HepG2 (cell line): Measurements from ENCODE around the gene LTV1.
"Not testable (repeated sequence)": the region's sequence is repeated elsewhere in the genome, so short reads cannot be mapped to it uniquely, and the experiment has no call there.

Source experiments
- ADNP ChIP-seq: sonication (generic); formaldehyde crosslinking; IDR thresholded peaks from 2 replicates; pipeline ENCODE4 v1.4.0; 2020; ENCODE audit warnings: missing genetic modification reagents
- CTCF ChIP-seq: sonication (generic); formaldehyde crosslinking; IDR thresholded peaks from 2 replicates; pipeline ENCODE4 v1.5.0; 2020; ENCODE audit warnings: mild to moderate bottlenecking, missing genetic modification reagents, moderate library complexity
- NFE2 ChIP-seq: sonication (generic); formaldehyde crosslinking; IDR thresholded peaks from 2 replicates; pipeline ENCODE4 v1.4.0; 2020; ENCODE audit warnings: missing genetic modification reagents
- POLR2AphosphoS5 ChIP-seq: IDR thresholded peaks from 2 replicates; pipeline ENCODE4 v1.6.1; 2012; ENCODE audit warnings: low read depth, low read length
- PREB ChIP-seq: sonication (generic); formaldehyde crosslinking; IDR thresholded peaks from 2 replicates; pipeline ENCODE4 v1.4.0; 2020; ENCODE audit warnings: missing genetic modification reagents
- SNAPC5 ChIP-seq: sonication (generic); formaldehyde crosslinking; IDR thresholded peaks from 2 replicates; pipeline ENCODE4 v1.8.1; 2023; ENCODE audit warnings: mild to moderate bottlenecking, missing genetic modification reagents, borderline replicate concordance

- TF ChIP-seq NFE2; SNAPC5 (CRISPR knock-in tag); POLR2AphosphoS5; PREB; CTCF (CRISPR knock-in tag); ADNP (CRISPR knock-in tag): not testable (repeated sequence)
These were observed 30.5 kb downstream of the LTV1 start for GRCh38 chr6:143873600-143873999.
